Bronchial epithelial cell (primary cell): ENCODE measurements around the gene ZFHX3. TPM values are rescaled to one million over a fixed set of nuclear protein-coding genes. Genes with fewer than 3 reads are reported as not detected.
A peak's percentile ranks its signal among the peaks of the same experiment; 100 is the strongest.

ENCODE experiments used
- DNase-seq: peaks from one replicate; pipeline ENCODE4 v3.0.0-alpha.2; 2010; ENCODE audit warnings: low read depth
- FAIRE-seq: peaks from 2 replicates; lab custom pipeline; 2011; peaks lifted over from hg19 to GRCh38; lab: Jason Lieb, UNC
- H3K27me3 ChIP-seq: 2 replicates; pipeline ENCODE4 v1.5.1; 2011; ENCODE audit warnings: low read length; ENCODE audit not compliant: control insufficient read depth, insufficient read depth
- H3K36me3 ChIP-seq: 2 replicates; pipeline ENCODE4 v1.5.1; 2011; ENCODE audit warnings: low read length; ENCODE audit not compliant: control insufficient read depth, insufficient read depth
- H3K4me3 ChIP-seq: 2 replicates; pipeline ENCODE4 v1.5.1; 2011; ENCODE audit warnings: mild to moderate bottlenecking, low read depth, low read length, control low read depth
- CTCF ChIP-seq: IDR thresholded peaks from 2 replicates; pipeline ENCODE4 v1.5.1; 2011; ENCODE audit warnings: mild to moderate bottlenecking, moderate library complexity, low read length, control low read depth, inconsistent platforms; ENCODE audit not compliant: insufficient read depth, severe bottlenecking
- total RNA-seq: library from RNA; depleted of rRNA; stranded (reverse); fragments of >200 nt; gene quantifications from 2 replicates; pipeline ENCODE4 v1.2.1, GENCODE V29; 2014

ZFHX3 gene
- total RNA-seq, 1 donor from 2014 or later: 3.9 TPM

- TF ChIP-seq CTCF: no peak
- Histone ChIP-seq H3K36me3 (peaks cover 2% of the 10 kb centered on the region), H3K27me3 (no peaks in the 10 kb centered on the region), H3K4me3 (no peak overlapping the region)
- FAIRE-seq (no peak), DNase-seq (no peak)
Observed at GRCh38 chr16:72876981-72877373, 171.0 kb downstream of the ZFHX3 start.

- no peak for TF ChIP-seq CTCF
- no peak for FAIRE-seq
- H3K4me3 ChIP-seq: no peak overlapping the region
- no peak for DNase-seq
- peaks cover 2% of the 10 kb centered on the region for H3K36me3 ChIP-seq
- H3K27me3 ChIP-seq: no peaks in the 10 kb centered on the region
Observed at GRCh38 chr16:72876221-72876620, 171.7 kb downstream of the ZFHX3 start.

GRCh38 chr16:72875291-72876031, 172.5 kb downstream of the ZFHX3 start:
- H3K4me3 ChIP-seq: no peak overlapping the region
- FAIRE-seq: no peak
- peak; percentile 37 for DNase-seq
- H3K36me3 ChIP-seq: peaks cover 2% of the 10 kb centered on the region
- no peaks in the 10 kb centered on the region for H3K27me3 ChIP-seq
- no peak for TF ChIP-seq CTCF

GRCh38 chr16:72873853-72874252, 174.1 kb downstream of the ZFHX3 start:
- DNase-seq (no peak), FAIRE-seq (no peak)
- Histone ChIP-seq H3K27me3 (no peaks in the 10 kb centered on the region), H3K36me3 (peaks cover 2% of the 10 kb centered on the region), H3K4me3 (no peak overlapping the region)
- TF ChIP-seq CTCF: no peak

- no peak for TF ChIP-seq CTCF
- no peak for FAIRE-seq
- H3K36me3 ChIP-seq: no peaks in the 10 kb centered on the region
Observed at GRCh38 chr16:72873044-72873443, 174.9 kb downstream of the ZFHX3 start.

GRCh38 chr16:72865835-72866234, 182.1 kb downstream of the ZFHX3 start:
- Histone ChIP-seq H3K27me3 (no peaks in the 10 kb centered on the region), H3K36me3 (no peaks in the 10 kb centered on the region), H3K4me3 (no peak overlapping the region)
- TF ChIP-seq CTCF: no peak
- no peak for FAIRE-seq
- DNase-seq: no peak

More at GRCh38 chr16:72873044-72873443, 174.9 kb downstream of the ZFHX3 start:
- Histone ChIP-seq H3K27me3 (no peaks in the 10 kb centered on the region), H3K4me3 (no peak overlapping the region)
- no peak for DNase-seq
